Upper lobe of left lung (tissue), 6 donors: ENCODE results near the gene NR2C2AP. TPM values are rescaled to one million over a fixed set of nuclear protein-coding genes. Genes with fewer than 3 reads are reported as not detected.

ENCODE experiments used
- ATAC-seq, 2 donors: fragments of 200-7000 bp; cut with Tn5 transposase; one replicate each; pipeline ENCODE4 v1.9.1; 2022; ENCODE audit warnings: mild to moderate bottlenecking in 2 of 2, moderate library complexity in 2 of 2; ENCODE audit not compliant: low FRiP score in 2 of 2
- DNase-seq, 2 donors: peaks; one replicate each; pipeline ENCODE4 v3.0.0-alpha.2; 2019 to 2020
- H3K27ac ChIP-seq, 4 donors: fragments of 200-600 bp; sonication (generic); one replicate each; pipeline ENCODE4 v1.5.1; 2016 to 2019
- H3K27me3 ChIP-seq, 4 donors: fragments of 200-600 bp; sonication (generic); one replicate each; pipeline ENCODE4 v1.5.1; 2017 to 2019
- H3K36me3 ChIP-seq, 4 donors: fragments of 200-600 bp; sonication (generic); one replicate each; pipeline ENCODE4 v1.5.1; 2016 to 2019
- H3K4me1 ChIP-seq, 4 donors: fragments of 200-600 bp; sonication (generic); one replicate each; pipeline ENCODE4 v1.5.1; 2018 to 2019
- H3K4me3 ChIP-seq, 4 donors: fragments of 200-600 bp; sonication (generic); one replicate each; pipeline ENCODE4 v1.5.1; 2017 to 2019; ENCODE audit warnings: mild to moderate bottlenecking in 2 of 4, moderate library complexity in 1 of 4
- H3K9me3 ChIP-seq, 4 donors: fragments of 200-600 bp; sonication (generic); one replicate each; pipeline ENCODE4 v1.5.1; 2018 to 2019
- EP300 ChIP-seq, 4 donors: sonication (generic); formaldehyde crosslinking; IDR thresholded peaks; one replicate each; pipeline ENCODE4 v1.5.1; 2017; ENCODE audit warnings: antibody characterized with exemption in 4 of 4, control low read depth in 2 of 4
- POLR2A ChIP-seq, 4 donors: fragments of 450-650 bp; IDR thresholded peaks; one replicate each; pipeline ENCODE4 v1.5.1; 2016 to 2017; ENCODE audit warnings: antibody characterized with exemption in 4 of 4, mild to moderate bottlenecking in 2 of 4
- POLR2AphosphoS5 ChIP-seq, 2 donors: sonication (generic); formaldehyde crosslinking; IDR thresholded peaks; one replicate each; pipeline ENCODE4 v1.5.1; 2017; ENCODE audit warnings: antibody characterized with exemption in 2 of 2
- WGBS, 2 donors: methylation state at CpG; one replicate each; pipeline ENCODE4 v1.1.5; 2017 to 2018; 5-methylcytosine and 5-hydroxymethylcytosine counted together
- total RNA-seq, 6 donors: library from RNA; depleted of rRNA in 4 of 6; stranded (reverse); fragments of >200 nt in 4 of 6; gene quantifications; one replicate each; pipeline versions ENCODE4 v1.1.0 to v1.2.1, GENCODE V29; 2016 to 2021
- TF ChIP-seq, protein P1 (sequence below), 6 experiments: fragments of 450-650 bp in 4 of 6; fragments of 200-600 bp in 2 of 6; sonication (generic) in 2 of 6; IDR thresholded peaks; one replicate each; pipeline ENCODE4 v1.5.1; 2016 to 2019; ENCODE audit warnings: antibody characterized with exemption in 6 of 6
- donor health status: DM: no; HTN: no; CAD: no; lungs with moderate emphysema.
- donor health status: DM: no; HTN: yes; CAD: no; lungs with severe emphysema.

NR2C2AP gene
- total RNA-seq, 6 donors from 2014 or later, result 5.2 to 17.0 (median 10.8) TPM

DNA sequence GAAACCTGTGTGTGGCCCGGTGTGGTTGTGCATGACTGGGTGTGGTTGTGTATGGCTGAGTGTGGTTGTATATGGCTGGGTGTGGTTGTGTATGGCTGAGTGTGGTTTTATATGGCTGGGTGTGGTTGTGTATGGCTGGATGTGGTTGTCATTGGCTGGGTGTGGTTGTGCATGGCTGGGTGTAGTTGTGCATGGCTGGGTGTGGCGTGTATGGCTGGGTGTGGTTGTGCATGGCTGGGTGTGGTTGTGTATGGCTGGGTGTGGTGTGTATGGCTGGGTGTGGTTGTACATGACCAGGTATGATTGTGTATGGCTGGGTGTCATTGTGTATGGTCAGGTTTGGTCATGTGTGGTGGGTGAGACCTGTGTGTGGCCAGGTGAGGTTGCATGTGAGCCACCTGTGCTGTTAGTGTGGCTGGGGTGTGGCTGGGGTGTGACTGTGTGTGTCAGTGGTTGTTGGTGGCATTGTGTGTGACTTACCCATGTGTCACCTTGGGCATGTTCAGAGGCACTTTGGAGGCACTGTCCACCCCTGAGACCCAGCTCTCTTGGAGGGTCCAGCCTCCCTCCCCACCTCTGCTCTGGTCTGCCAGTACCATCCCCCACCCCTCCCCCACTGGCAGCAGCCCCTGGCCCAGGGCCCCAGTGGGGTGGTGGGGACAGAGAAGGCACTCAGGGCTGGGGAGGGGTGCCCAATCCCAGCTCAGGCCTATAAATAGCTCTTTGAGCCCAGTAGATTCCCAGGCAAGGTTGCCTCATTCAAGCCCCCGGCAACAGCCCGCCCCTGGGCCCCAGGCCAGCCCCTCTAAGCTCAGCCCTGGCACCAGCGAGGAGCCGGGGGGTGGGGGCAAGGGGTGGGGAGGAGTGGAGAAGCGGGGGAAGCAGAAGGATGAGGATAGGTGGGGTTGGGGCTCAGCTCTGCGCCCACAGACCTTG lies 4.7 kb upstream of the NR2C2AP start:
- no peaks in the 10 kb centered on the region for H3K36me3 ChIP-seq
- TF ChIP-seq POLR2AphosphoS5 (IDR thresholded peaks at IDR 0.05), result no peak
- TF ChIP-seq EP300 (IDR thresholded peaks at IDR 0.05), result no peak
- TF ChIP-seq POLR2A (IDR thresholded peaks at IDR 0.05), result no peak
- TF ChIP-seq, protein P1, sequence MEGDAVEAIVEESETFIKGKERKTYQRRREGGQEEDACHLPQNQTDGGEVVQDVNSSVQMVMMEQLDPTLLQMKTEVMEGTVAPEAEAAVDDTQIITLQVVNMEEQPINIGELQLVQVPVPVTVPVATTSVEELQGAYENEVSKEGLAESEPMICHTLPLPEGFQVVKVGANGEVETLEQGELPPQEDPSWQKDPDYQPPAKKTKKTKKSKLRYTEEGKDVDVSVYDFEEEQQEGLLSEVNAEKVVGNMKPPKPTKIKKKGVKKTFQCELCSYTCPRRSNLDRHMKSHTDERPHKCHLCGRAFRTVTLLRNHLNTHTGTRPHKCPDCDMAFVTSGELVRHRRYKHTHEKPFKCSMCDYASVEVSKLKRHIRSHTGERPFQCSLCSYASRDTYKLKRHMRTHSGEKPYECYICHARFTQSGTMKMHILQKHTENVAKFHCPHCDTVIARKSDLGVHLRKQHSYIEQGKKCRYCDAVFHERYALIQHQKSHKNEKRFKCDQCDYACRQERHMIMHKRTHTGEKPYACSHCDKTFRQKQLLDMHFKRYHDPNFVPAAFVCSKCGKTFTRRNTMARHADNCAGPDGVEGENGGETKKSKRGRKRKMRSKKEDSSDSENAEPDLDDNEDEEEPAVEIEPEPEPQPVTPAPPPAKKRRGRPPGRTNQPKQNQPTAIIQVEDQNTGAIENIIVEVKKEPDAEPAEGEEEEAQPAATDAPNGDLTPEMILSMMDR (IDR thresholded peaks at IDR 0.05), result no peak
- peaks cover under 1 to 3% (median under 1%) of the 10 kb centered on the region in 4 donors for H3K4me1 ChIP-seq
- H3K9me3 ChIP-seq, result no peaks in the 10 kb centered on the region
- 54 to 77% methylated on average over 4 to 8 of the region's 8 CpGs for WGBS, 2 donors
- ATAC-seq, result no peak
- DNase-seq, result no peak
- H3K4me3 ChIP-seq, result no peak overlapping the region
- no peak overlapping the region for H3K27ac ChIP-seq
- H3K27me3 ChIP-seq, result peaks cover 0 to 19% (median 9%) of the 10 kb centered on the region in 4 donors

DNA sequence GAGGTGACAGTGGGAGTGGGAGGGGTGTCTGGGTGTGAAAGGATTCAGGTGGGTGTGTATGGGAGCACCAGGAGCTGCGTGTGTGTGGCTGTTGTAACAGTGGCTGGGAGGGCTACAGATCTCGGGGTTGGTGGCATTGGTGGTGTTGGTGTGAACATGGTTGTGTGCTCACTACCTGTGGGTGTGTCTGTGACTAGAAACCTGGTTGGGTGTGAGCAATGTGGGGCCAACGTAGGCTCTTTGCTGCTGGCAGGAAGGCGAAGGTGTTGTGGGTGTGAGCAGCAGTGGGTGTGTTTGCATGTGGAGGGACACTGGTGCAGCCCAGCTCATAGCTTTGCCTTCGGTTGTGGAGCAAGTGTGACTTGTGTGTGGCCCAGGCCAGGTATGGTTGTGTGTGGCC lies 3.7 kb upstream of the NR2C2AP start:
- Histone ChIP-seq H3K4me1 (peaks cover 10 to 12% (median 10%) of the 10 kb centered on the region in 4 donors), H3K27ac (no peak overlapping the region), H3K36me3 (peaks cover 0 to under 1% (median under 1%) of the 10 kb centered on the region in 4 donors), H3K4me3 (no peak overlapping the region), H3K27me3 (peaks cover 0 to 10% (median 4%) of the 10 kb centered on the region in 4 donors), H3K9me3 (no peaks in the 10 kb centered on the region)
- TF ChIP-seq POLR2A (IDR thresholded peaks at IDR 0.05), result no peak
- no peak for TF ChIP-seq POLR2AphosphoS5 (IDR thresholded peaks at IDR 0.05)
- TF ChIP-seq, protein P1 (IDR thresholded peaks at IDR 0.05), result no peak
- no peak for TF ChIP-seq EP300 (IDR thresholded peaks at IDR 0.05)
- WGBS, 2 donors, result 45 to 63% methylated on average over 5 of the region's 5 CpGs
- DNase-seq (no peak), ATAC-seq (no peak)

DNA sequence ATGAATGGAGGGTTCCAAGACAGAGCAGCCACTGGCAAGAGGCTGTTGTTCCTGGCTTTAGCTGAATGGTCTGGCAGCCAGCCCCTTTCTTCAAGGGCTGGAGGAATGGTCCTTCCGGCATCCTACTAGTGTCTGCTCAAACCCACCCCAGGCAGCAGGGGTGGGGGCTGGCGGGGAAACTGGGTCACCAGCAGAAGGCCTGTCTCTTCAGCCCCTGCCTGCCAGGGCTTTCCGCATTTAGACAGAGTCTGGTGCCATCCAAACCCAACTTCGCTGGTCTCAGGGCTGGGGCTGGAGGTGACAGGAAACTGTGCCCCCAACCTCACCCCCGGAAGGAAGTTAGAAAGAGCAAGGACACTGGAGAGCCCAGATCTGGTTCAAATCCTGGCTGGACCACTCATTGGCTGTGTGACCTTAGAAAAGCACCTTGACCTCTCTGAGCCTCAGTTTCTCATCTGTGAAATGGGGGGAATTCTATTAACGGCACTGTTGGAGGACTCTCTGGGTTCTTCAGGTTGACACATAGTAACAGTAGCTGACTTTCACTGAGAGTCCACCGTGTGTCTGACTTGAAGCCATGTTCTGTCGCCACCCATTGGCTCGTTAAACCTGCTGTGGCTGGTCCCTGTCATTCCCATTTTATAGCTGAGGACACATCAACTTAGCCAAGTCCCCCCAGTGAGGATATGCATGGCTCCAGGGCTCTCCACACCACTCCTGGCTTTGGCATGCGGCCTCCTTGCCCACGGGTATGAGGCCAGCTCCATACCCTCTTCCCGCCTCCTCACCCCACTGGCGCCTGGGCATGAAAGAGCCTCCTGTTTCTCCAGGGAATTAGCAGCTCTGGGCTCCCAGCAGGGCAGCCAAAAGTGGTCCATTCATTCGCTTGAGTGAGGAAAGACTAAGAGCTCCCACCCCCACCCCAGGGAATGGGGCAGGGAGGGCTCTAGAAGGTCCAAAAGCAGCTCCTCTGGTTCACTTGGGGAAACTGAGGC lies 2.5 kb upstream of the NR2C2AP start:
- no peaks in the 10 kb centered on the region for H3K9me3 ChIP-seq
- 43 to 47% methylated on average over 10 to 14 of the region's 14 CpGs for WGBS, 2 donors
- no peak overlapping the region for H3K27ac ChIP-seq
- H3K27me3 ChIP-seq, result peaks cover 0 to 4% (median 0%) of the 10 kb centered on the region in 4 donors
- no peak for DNase-seq
- H3K36me3 ChIP-seq, result peaks cover 0 to 12% (median 4%) of the 10 kb centered on the region in 4 donors
- ATAC-seq, result no peak
- H3K4me3 ChIP-seq, result no peak overlapping the region
- H3K4me1 ChIP-seq, result peaks cover 11 to 17% (median 12%) of the 10 kb centered on the region in 4 donors
- TF ChIP-seq POLR2A (IDR thresholded peaks at IDR 0.05), result no peak
- TF ChIP-seq, protein P1 (IDR thresholded peaks at IDR 0.05), result no peak

DNA sequence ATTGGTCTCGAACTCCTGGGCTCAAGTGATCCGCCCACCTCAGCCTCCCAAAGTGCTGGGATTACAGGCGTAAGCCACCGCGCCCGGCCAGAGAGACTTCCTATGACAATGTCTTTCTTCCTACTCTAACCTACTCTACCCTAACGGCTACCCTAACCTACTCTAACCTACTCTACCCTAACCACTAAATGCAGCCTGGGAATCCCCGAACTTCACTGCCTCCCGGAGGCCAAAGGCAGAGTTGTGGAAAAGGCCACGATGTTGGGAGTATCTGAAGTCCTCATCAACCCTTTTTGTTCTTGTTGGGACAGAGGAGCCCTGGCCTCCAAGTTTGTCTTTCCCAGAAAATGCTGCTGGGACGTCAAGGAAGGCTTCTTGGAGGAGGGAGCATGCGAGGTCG lies 967 bp upstream of the NR2C2AP start:
- H3K27me3 ChIP-seq, result peaks cover 0 to 4% (median 0%) of the 10 kb centered on the region in 4 donors
- ATAC-seq, result no peak
- WGBS, 2 donors, result 72% methylated on average over 13 of the region's 13 CpGs
- TF ChIP-seq, protein P1 (IDR thresholded peaks at IDR 0.05), result no peak
- no peak for TF ChIP-seq POLR2AphosphoS5 (IDR thresholded peaks at IDR 0.05)
- no peak for TF ChIP-seq POLR2A (IDR thresholded peaks at IDR 0.05)
- no peak for TF ChIP-seq EP300 (IDR thresholded peaks at IDR 0.05)
- DNase-seq, result no peak
- H3K9me3 ChIP-seq, result no peaks in the 10 kb centered on the region
- no peak overlapping the region for H3K27ac ChIP-seq
- peaks cover 0 to 18% (median 11%) of the 10 kb centered on the region in 4 donors for H3K36me3 ChIP-seq
- H3K4me1 ChIP-seq, result peaks cover 11 to 17% (median 12%) of the 10 kb centered on the region in 4 donors
- H3K4me3 ChIP-seq, result no peak overlapping the region
